HG02938 (cell line): ENCODE measurements around the gene CXCL17.

Experiments used
- ATAC-seq: cut with Tn5 transposase; IDR thresholded peaks from one replicate; pipeline ENCODE4 v1.9.1; 2021; ENCODE audit warnings: mild to moderate bottlenecking, moderate library complexity; ENCODE audit not compliant: unreplicated experiment

The CXCL17 gene

DNA sequence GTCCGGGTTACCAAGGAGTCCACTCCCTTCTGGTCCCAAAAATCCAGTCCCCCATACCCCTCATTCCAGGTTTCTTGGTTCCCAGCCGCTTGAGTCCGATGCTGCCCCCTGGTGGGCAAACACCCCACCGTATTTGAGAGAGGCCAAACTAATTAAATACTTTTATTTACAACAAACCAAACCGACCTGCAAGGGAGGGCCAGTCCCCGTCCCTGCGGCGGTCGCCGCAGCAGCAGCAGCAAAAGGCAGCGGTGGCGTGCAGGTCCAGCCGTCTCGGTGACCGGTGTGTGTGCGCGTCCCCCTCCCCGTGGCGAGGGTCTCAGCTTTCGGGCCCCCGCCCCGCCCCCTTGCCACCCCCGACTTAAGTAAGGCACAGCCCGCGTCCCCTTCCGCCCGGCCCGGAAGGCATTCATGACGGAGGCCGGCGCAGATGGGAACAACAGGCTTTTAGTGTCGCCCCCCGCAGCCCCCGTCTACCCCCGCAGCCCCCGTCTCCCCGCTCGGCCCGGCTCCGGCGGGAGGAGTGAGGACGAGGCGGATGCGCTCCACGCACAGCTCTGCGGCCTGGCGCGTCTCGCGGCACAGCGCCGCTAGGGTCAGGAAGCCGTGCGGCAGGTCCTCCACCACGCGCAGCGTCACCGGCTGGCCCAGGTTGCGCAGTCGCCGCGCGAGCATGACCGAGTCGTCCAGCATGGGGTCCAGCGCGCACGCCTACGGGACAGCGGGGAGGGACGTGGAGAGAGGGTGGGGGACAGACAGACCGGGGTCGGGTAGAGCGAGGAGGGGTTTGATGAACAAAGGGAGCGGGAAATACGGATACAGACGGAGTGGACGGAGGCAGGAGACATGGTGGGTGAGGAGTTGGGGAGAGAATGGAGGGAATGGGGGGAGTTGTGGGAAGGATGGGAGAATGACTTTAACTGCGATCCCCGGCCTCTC, 41.1 kb downstream of the CXCL17 start:
- no peak for ATAC-seq

DNA sequence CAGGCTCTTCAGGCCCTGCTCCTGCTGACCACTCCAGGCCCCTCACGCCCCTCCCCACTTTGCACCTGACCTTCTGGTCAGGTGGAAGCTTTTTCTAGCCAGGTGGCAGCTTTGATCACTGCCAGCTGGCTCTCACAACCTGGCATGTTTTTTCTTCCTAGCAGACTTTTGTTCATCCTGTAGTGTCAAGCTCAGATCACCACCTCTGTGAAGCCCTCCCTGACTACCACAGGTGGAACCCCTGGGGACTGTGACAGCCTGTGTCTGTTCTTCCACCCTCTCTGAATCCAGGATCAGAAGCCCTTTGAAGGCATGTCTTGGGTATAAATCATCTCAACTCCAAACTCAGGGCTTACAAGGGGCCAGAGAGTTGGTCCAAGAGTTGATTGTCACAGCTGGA, 42.3 kb downstream of the CXCL17 start:
- no peak for ATAC-seq

DNA sequence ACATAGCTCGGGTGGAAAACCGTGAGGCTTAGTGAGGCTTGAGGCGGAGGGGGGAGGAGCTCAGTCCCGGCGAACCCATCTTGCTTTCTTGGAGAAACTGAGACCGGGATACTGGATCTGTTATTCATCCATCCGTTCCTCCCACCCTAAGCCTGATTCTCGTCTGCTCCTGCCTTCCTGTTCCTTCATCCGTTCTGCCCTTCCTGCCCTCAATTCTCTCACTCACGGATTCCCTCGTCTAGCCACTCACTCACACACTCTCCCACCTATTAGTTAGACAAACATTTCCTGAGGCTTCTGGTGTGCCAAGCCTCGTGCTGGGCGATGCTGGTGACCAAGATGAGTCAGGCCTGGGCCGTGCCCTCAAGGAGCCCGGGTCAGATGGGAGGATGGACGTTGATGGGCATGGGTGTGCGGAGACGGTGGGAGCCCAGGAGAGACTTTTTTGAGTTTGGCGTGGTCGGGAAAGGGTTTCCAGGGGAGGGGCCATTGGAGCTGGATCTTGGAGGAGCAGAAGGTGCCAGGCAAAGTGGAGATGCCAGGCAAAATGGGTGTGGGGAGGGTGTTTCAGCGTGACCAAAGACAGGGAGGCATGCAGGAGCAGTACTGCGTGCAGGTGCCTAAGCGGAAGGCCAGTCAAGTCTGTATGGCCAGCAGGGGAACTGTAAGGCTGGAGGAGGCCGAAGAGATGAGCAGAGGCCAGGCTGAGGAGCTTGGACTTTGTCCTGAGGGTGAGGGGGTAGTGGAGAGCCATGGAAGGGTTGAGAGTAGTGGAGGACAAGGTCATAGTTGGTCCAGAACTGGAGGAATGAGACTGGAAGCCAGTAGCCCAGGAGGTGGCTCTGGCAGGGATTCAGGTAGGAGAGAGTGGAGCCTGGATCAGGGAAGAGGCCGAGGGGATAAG, 45.2 kb downstream of the CXCL17 start:
- no peak for ATAC-seq

DNA sequence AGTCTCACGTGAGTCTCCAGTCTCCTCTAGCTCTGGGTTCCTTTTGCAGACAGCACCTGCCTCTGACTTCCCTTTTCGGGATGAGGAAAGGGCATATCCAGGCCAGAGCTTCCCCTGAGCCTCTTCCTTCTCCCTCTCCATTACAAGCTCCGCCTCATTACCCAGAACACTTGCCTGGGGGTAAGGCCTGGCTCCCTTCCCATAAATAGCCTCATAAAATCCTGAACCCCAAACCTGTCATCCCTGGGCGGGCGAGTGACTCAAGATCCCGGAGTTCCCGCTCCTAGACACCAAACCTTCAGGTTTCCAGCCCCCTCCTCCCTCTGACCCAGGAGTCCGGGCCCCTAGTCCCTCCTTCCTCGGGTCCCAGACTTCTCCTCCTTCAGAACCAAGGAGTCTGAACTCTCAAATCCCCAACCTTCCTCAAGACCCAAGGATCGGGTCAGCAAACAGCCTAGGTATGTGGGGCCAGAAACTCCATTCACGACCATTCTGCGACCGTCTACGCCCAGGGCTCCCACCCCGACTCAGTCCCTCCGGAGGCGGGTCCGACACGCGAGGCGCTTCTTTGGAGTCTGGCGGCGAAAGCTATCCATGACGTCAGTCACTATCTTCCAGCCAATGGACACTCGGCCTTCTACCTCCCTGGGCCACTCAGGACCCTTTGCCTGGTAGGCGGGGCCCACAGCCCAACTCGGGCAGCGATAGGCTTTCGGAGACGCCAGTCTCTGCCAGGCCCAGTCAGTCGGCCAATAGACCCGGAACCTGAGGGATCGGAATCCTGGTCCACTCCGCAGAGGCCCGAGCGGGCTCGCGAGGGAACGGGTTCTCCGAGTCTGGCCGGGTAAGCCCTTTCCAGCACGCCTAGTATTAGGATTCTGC, 46.1 kb downstream of the CXCL17 start:
- peak; percentile 92 for ATAC-seq

DNA sequence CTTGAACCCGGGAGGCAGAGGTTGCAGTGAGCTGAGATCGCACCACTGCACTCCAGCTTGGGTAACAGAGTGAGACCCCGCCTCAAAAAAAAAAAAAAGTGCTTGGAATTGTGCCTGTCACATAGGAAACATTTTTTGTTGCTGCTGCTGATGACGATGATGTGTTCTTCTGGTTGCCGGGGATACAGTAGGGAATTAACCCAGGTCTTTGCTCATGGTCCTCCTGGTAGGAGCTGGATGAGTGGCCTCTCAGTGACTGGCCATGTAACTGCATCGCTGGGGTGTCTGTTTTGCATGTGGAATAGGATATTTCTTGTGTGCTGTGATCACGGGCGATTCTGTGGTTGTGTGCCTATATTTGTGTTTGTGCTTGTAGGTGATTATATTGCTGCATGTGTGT, 48.0 kb downstream of the CXCL17 start:
- ATAC-seq = no peak

DNA sequence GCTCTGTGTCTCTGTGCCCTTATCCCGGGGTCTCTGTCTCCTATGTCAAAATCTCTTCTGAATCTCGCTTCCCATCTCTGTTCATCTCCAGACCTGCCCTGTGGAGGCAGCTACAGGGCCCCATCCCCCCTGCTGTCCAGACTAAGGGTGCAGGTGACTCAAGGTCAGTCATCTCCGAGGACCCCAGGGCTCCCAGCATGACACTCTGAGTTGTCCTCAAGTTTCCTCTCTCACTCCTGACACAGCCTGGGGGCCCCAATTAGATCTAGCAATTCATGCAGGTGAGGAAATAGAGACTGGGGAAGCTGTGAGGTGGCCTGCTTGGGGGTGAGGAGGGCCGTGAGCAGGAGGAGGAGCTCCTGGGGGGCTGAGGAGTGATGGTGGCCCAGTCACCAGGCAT, 50.6 kb downstream of the CXCL17 start:
- no peak for ATAC-seq

DNA sequence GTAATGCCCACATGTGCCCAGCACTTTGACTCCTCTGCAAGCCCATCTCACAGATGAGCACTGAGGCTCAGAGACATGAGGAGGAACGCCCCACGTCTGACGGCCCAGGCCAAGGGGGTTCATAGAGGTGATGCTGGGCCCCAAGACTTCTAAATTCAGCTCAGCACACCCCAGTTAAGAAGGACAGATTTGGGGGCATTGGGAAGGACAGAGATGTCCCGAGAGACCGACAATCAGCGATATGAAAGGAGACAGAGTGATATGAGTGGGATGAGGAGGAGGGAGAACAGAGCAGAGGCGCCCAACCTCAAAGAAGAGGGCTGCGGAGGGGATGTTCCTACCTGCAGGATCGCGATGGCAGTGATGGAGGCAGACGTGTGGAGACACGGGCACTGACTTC, 52.8 kb downstream of the CXCL17 start, which contains the start of gene CNFN:
TSS of gene CNFN (minus strand) at position 399 of the 400 bp plus-strand sequence. CDS start 1,260 bp downstream, outside the sequence.
- no peak for ATAC-seq

DNA sequence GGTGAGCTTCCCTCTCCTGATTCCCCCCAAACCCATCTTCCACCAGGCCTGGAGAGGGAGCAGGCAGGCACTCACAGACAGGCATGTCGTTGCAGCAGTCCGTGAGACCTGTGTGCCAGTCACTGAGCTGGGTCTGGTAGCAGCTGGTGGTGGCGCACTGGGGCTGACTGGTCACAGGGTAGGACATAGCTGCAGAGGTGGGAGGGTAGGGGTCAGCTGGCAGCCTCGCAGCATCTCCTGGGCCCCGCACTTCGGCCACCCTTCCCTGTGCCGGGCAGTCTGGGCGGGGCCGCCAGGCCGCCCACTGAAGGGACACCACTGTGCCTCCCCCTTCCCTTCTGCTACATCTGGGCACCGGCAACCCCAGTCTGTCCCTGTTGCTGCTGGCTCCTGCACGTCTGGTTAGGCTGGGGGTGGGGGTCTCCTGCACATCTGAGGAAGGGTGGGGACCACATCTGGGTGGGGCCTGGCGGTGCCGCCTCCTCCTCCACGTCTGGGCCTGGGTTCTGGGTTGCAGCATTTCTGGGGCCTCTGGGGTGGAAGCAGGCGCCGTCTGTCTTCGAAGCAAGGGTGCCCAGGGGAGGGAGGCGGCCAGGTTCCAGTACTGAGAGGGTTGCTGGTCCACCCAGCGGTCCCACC, 53.8 kb downstream of the CXCL17 start:
- no peak for ATAC-seq

DNA sequence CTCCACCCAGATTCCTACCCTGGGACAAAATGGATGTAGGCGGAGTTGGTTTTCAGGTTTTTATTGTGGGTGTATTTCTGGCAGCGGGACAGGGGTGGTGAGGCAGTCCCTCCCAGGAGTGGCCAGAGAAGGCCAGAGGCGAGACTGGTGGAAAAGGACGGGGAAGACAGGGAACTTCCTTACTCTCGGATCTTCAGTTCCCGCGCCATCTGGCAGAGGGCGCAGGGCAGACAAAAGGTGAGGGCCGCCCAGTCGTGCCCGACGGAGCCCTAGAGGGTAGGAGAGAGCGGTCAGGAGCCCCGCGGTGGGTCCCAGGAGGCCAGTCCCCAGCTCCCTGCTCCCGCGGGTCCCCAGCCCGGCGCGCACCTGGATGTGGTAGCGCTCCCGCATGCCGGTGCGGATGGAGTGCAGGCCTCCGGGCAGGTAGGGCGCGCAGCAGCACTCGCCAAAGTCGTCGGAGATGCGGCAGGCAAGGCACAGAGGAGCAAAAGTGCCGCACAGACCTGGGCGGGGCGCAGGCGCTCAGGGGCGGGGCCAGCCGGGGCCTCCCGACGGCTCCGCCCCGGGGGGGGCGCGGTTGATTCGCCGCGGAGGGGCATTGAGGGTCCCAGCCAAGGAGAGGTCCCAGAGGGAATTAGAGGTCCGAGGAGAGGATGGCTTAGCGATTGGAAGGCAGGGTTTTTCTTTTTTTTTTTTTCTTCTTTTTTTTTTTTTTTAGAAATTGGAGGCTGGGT, 55.6 kb downstream of the CXCL17 start:
- ATAC-seq = no peak

DNA sequence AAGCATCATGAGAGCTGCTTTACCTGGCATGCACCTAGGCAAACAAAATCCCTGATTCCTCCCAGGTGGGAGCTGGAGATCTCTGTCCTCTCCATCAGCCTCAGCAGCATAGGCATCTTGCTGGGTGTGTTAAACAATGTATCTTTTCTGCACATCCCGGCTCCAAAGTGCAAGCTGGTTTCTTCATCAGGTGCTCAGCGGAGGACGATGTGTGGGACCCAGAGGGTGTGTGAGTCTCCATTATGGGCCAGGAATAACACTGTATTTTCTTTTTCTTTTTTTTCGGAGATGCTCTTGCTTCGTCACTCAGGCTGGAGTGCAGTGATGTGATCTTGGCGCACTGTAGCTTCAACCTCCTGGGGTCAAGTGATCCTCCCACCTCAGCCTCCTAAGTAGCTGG, 62.6 kb downstream of the CXCL17 start:
- ATAC-seq = no peak
